CD4-positive, alpha-beta T cell treated with Interleukin-12 subunit alpha and Interleukin-12 subunit beta, for 1 hour (primary cell): ENCODE results near the gene AKNA.
"Not testable (repeated sequence)": the region's sequence is repeated elsewhere in the genome, so short reads cannot be mapped to it uniquely, and the experiment has no call there.

Experiments
- DNase-seq: peaks from one replicate; pipeline ENCODE4 v3.0.0-alpha.2; 2020

Gene AKNA

GRCh38 chr9:114334490-114334889, 53.3 kb downstream of the AKNA start:
- DNase-seq: no peak

DNA sequence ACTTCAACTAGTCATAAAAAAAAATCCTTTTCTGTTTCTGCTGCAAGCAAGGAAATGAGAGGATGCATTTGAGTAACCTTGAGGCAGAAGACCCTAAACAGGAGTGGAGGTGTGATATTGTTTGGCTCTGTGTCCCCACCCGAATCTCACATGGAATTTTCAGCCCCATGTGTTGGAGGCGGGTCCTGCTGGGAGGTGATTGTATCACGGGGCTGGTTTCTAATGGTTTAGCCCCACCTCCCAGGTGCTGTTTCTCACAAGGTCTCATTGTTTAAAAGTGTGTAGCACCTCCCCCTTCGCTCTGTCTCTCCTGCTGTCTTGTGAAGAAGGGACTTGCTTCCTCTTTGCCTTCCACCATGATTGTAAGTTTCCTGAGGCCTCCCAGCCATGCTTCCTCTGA, 54.1 kb downstream of the AKNA start:
- not testable (repeated sequence) for DNase-seq

- DNase-seq: not testable (repeated sequence)
Observed at GRCh38 chr9:114332474-114333040, 55.2 kb downstream of the AKNA start.

- DNase-seq: not testable (repeated sequence)
Observed at GRCh38 chr9:114331229-114332195, 56.3 kb downstream of the AKNA start.

GRCh38 chr9:114330636-114331035, 57.1 kb downstream of the AKNA start:
- DNase-seq: no peak

- DNase-seq: not testable (repeated sequence)
Observed at GRCh38 chr9:114329625-114330022, 58.2 kb downstream of the AKNA start, which contains the start of gene ORM2. ORM2 (plus strand) TSS chr9:114329869; CDS start chr9:114329905, 36 bp downstream.

DNA sequence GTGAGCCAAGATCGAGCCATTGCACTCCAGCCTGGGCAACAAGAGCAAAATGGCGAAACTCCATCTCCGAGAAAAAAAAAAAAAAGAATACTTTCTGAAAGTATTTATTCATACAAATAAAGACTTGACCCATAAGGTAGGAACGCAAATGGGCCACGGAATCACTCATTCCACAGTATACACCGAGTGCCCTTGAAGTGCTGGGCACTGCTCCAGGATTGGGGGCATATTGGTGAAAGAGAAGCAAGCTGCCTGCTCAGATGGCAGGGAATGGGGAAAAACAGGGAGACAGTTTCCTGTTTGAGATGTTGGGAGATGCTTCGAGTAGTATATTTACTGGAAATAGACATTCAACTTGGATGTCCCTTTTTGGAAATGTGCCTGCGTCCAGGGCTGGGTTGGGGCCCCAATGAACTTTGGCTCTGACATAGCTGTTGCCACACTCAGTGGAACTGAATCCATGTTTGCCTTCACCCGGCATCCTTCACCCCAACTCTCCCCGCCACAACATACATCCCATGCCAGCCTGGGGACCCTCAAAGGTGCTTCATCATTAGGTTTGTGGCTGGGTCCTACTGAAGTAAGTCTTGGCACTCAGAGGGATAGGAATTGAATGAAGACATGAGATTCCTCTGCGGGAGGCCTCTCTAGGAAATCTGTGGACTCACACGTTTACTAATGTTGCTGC, 58.7 kb downstream of the AKNA start:
- DNase-seq: not testable (repeated sequence)

DNA sequence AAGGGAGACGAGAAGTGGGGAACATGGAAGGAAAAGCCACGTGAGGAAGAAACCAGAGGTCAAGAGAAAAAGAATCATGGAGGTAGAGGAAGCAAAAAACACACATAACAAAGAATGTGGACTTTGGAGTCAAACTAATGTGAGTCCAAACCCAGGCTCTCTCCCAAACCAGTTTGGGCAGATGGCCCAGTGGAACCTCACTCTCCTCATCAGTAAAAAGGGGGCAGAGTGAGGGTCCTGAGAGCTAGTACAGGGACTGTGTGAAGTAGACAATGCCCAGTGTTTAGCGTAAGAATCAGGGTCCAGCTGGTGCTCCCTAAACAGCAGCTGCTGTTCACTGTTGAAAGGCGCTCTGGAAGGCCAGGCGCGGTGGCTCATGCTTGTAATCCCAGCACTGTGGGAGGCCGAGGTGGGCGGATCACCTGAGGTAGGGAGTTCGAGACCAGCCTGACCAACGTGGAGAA, 59.4 kb downstream of the AKNA start:
- not testable (repeated sequence) for DNase-seq

DNA sequence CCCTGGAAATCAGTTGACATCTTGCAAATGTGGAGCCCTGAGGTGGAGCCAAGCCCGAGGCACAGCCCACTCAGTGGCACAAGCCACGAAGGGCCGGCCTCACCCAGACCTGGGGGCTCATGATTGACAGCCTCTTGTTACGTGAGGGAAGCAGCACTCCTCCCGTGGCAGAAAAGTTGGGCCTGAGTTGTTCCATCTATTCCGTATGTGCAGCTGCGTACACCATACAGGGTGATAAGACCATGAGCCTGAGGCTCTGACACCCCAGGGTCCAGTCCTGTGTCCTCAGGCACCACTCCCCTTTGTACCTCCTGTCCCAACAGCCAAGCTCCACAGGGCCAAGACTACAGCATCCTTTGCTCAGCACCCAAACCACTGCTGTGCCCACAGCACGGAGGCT, 60.0 kb downstream of the AKNA start:
- no peak for DNase-seq

DNA sequence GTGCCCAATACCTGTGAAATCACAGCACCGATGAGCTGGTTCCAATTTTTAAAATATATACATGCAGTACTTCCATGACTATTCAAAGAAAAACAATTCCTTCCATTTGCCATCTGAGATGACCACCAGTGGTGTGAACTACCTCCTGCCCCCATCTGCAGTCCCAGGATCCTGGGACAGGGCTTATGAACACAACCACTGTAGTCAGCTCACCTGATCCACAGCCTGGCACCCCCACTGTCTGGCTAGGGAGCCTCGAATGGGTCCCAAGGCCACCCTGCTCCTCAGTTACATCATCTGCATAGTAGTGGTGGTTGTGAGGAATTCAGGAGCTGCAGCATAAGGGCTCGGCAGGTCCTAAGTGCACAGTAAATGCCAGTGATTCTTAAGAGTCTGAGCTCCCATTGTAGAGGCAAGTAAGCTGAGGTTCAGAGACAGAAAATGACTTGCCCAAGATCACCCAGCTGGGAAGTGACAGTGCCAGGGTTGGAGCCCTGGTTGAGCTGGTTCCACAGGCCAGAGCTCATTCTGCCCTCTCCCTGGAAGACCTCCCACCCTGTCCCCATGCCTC, 62.0 kb downstream of the AKNA start:
- not testable (repeated sequence) for DNase-seq

DNA sequence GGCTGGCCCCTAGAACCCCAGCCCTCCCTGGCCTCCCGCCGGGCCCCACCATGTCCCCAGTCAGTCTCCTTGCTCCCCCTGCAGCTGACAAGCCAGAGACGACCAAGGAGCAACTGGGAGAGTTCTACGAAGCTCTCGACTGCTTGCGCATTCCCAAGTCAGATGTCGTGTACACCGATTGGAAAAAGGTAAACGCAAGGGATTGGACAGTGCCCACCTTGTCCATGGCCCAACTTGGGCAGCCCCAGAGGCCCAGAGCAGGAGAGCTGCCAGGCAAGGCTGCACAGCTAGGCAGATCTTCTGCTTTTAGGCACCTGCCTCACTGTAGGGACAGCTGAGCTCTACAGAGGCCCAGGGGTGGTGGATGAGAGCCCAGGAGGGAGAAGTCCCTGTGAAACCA, 62.8 kb downstream of the AKNA start:
- not testable (repeated sequence) for DNase-seq

DNA sequence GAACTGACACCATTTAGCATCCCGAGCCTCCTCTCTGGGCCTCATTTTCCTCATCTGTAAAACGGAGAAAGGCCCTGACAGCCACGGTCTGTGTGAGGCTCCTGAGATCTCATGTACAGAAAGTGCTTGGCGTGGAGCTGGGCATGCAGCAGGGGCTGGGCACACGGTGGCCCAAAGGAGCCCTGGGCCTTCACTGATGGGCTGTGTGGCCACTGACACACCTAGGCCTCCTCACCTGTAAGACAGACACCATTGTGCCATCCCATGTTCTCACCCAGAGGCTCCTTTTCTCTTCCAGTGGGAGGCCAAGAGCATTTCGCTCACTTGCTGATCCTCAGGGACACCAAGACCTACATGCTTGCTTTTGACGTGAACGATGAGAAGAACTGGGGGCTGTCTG, 63.3 kb downstream of the AKNA start:
- DNase-seq: no peak

GRCh38 chr9:114323849-114324248, 63.9 kb downstream of the AKNA start:
- not testable (repeated sequence) for DNase-seq

DNA sequence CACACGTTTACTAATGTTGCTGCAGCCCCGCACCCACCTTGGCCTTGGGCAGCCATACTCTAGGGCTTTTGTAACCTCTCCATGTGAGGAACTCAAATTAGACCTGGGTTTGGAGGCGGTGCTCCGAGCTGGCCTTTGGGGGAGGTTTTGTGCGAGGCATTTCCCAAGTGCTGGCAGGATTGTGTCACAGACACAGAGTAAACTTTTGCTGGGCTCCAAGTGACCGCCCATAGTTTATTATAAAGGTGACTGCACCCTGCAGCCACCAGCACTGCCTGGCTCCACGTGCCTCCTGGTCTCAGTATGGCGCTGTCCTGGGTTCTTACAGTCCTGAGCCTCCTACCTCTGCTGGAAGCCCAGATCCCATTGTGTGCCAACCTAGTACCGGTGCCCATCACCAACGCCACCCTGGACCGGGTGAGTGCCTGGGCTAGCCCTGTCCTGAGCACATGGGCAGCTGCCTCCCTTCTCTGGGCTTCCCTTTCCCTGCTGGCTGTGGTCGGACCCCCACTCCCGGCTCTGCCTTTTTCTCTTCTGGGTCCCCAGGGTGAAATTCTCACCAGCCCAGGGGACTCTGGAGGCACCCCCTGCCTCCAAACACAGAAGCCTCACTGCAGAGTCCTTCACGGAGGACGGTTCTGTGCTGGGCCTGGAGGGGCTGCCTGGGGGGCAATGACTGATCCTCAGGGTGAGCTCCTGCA, 64.8 kb downstream of the AKNA start, which contains the start of gene ORM1:
TSS of gene ORM1 (plus strand) at position 268 of the 701 bp plus-strand sequence. CDS start at position 304, 36 bp downstream.
- not testable (repeated sequence) for DNase-seq

DNA sequence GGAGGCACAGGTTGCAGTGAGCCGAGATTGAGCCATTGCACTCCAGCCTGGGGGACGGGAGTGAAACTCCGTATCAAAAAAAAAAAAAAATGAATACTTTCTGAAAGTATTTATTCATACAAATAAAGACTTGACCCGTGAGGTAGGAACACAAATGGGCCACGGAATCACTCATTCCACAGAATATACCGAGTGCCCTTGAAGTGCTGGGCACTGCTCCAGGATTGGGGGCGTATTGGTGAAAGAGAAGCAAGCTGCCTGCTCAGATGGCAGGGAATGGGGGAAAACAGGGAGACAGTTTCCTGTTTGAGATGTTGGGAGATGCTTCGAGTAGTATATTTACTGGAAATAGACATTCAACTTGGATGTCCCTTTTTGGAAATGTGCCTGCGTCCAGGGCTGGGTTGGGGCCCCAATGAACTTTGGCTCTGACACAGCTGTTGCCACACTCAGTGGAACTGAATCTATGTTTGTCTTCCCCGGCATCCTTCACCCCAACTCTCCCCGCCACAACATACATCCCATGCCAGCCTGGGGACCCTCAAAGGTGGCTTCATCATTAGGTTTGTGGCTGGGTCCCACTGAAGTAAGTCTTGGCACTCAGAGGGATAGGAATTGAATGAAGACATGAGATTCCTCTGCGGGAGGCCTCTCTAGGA, 65.5 kb downstream of the AKNA start:
- not testable (repeated sequence) for DNase-seq

- DNase-seq: no peak
Observed at GRCh38 chr9:114321759-114322158, 66.0 kb downstream of the AKNA start.

GRCh38 chr9:114320710-114321109, 67.1 kb downstream of the AKNA start:
- not testable (repeated sequence) for DNase-seq

- no peak for DNase-seq
Observed at GRCh38 chr9:114319147-114319546, 68.6 kb downstream of the AKNA start.

GRCh38 chr9:114318416-114318815, 69.4 kb downstream of the AKNA start:
- no peak for DNase-seq

GRCh38 chr9:114317665-114318357, 70.0 kb downstream of the AKNA start:
- no peak for DNase-seq
